ENCODE results near the gene FOXRED1.

The FOXRED1 gene

GRCh38 chr11:126226334-126227084, 42.4 kb upstream of the FOXRED1 start:
- TF ChIP-seq EGR1 (IDR thresholded peaks at IDR 0.05) (no peak), MAX (IDR thresholded peaks at IDR 0.05) (no peak), ZBTB7A (IDR thresholded peaks at IDR 0.05; ENCODE audit: low read depth) (no peak), RAD21 (IDR thresholded peaks at IDR 0.05; ENCODE audit: low read depth) (no peak), TEAD4 (IDR thresholded peaks at IDR 0.05) (no peak), YY1 (IDR thresholded peaks at IDR 0.05; ENCODE audit: low read depth) (no peak), TCF12 (IDR thresholded peaks at IDR 0.05; ENCODE audit: low read depth) (no peak), USF1 (IDR thresholded peaks at IDR 0.05) (no peak), REST (IDR thresholded peaks at IDR 0.05; ENCODE audit: low read depth) (no peak), TAF1 (IDR thresholded peaks at IDR 0.05; ENCODE audit: low read depth) (no peak), CEBPB (IDR thresholded peaks at IDR 0.05) (no peak), CREB1 (IDR thresholded peaks at IDR 0.05; ENCODE audit: low read depth) (no peak), EP300 (IDR thresholded peaks at IDR 0.05; ENCODE audit: borderline replicate concordance) (no peak), NFIC (IDR thresholded peaks at IDR 0.05) (no peak), FOXM1 (IDR thresholded peaks at IDR 0.05; ENCODE audit: borderline replicate concordance, low read depth) (no peak)

GRCh38 chr11:126229858-126230540, 39.0 kb upstream of the FOXRED1 start:
- TF ChIP-seq CREB1 (IDR thresholded peaks at IDR 0.05; ENCODE audit: low read depth) (no peak), ZBTB7A (IDR thresholded peaks at IDR 0.05; ENCODE audit: low read depth) (no peak)

GRCh38 chr11:126231725-126232459, 37.1 kb upstream of the FOXRED1 start:
- no peak for TF ChIP-seq CREB1 (IDR thresholded peaks at IDR 0.05; ENCODE audit: low read depth)
- TF ChIP-seq CEBPB (IDR thresholded peaks at IDR 0.05), result no peak
- TF ChIP-seq EP300 (IDR thresholded peaks at IDR 0.05; ENCODE audit: borderline replicate concordance), result no peak
- TF ChIP-seq ZBTB7A (IDR thresholded peaks at IDR 0.05; ENCODE audit: low read depth), result no peak
- TF ChIP-seq TEAD4 (IDR thresholded peaks at IDR 0.05), result no peak
- no peak for TF ChIP-seq MAX (IDR thresholded peaks at IDR 0.05)
- TF ChIP-seq FOXM1 (IDR thresholded peaks at IDR 0.05; ENCODE audit: borderline replicate concordance, low read depth), result no peak
- TF ChIP-seq TCF12 (IDR thresholded peaks at IDR 0.05; ENCODE audit: low read depth), result no peak
- no peak for TF ChIP-seq REST (IDR thresholded peaks at IDR 0.05; ENCODE audit: low read depth)
- TF ChIP-seq NFIC (IDR thresholded peaks at IDR 0.05), result no peak
- TF ChIP-seq YY1 (IDR thresholded peaks at IDR 0.05; ENCODE audit: low read depth), result no peak
- no peak for TF ChIP-seq TAF1 (IDR thresholded peaks at IDR 0.05; ENCODE audit: low read depth)

GRCh38 chr11:126232683-126233082, 36.3 kb upstream of the FOXRED1 start:
- no peak for TF ChIP-seq FOXM1 (IDR thresholded peaks at IDR 0.05; ENCODE audit: borderline replicate concordance, low read depth)
- TF ChIP-seq MAX (IDR thresholded peaks at IDR 0.05), result no peak
- no peak for TF ChIP-seq NFIC (IDR thresholded peaks at IDR 0.05)
- no peak for TF ChIP-seq EGR1 (IDR thresholded peaks at IDR 0.05)
- TF ChIP-seq REST (IDR thresholded peaks at IDR 0.05; ENCODE audit: low read depth), result no peak
- TF ChIP-seq CREB1 (IDR thresholded peaks at IDR 0.05; ENCODE audit: low read depth), result no peak
- TF ChIP-seq USF1 (IDR thresholded peaks at IDR 0.05), result no peak
- no peak for TF ChIP-seq TEAD4 (IDR thresholded peaks at IDR 0.05)
- no peak for TF ChIP-seq TCF12 (IDR thresholded peaks at IDR 0.05; ENCODE audit: low read depth)
- no peak for TF ChIP-seq CEBPB (IDR thresholded peaks at IDR 0.05)
- TF ChIP-seq YY1 (IDR thresholded peaks at IDR 0.05; ENCODE audit: low read depth), result no peak
- TF ChIP-seq TAF1 (IDR thresholded peaks at IDR 0.05; ENCODE audit: low read depth), result no peak
- TF ChIP-seq ZBTB7A (IDR thresholded peaks at IDR 0.05; ENCODE audit: low read depth), result no peak
- no peak for TF ChIP-seq EP300 (IDR thresholded peaks at IDR 0.05; ENCODE audit: borderline replicate concordance)
- no peak for TF ChIP-seq RAD21 (IDR thresholded peaks at IDR 0.05; ENCODE audit: low read depth)

All from Ishikawa (cell line).